GM12892 (cell line): ENCODE results near the gene HDGF.

Source experiments
- POLR2A ChIP-seq: IDR thresholded peaks from 2 replicates; pipeline ENCODE4 v1.6.1; 2011; ENCODE audit warnings: low read depth, low read length, control low read depth
- POLR2AphosphoS5 ChIP-seq: IDR thresholded peaks from 2 replicates; pipeline ENCODE4 v1.6.1; 2011; ENCODE audit warnings: low read depth, low read length, control low read depth

DNA sequence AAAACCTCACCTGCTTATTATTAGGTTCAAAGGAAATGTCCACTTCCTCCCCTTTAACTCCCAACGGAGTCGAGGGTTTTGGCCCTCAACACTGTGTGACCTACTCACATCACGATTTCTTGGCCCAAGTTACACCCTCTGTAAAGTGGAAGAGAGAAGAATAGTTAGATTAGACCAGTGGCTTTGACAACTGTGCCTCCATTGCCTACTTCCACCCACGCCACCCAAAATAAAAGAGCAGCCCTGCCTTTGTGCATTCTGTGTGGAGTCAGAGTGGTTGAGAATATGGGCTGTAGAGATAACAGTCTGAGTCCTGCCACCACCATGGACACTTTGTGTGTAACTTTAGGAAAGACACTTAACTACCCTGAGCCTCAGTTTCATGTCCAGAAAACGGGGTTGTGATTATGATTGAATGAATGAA, 4.1 kb upstream of the HDGF start:
- TF ChIP-seq POLR2A (no peak), POLR2AphosphoS5 (no peak)
